ENCODE results near the gene VEGFB.
A peak's percentile ranks its signal among the peaks of the same experiment; 100 is the strongest.

The VEGFB gene

DNA sequence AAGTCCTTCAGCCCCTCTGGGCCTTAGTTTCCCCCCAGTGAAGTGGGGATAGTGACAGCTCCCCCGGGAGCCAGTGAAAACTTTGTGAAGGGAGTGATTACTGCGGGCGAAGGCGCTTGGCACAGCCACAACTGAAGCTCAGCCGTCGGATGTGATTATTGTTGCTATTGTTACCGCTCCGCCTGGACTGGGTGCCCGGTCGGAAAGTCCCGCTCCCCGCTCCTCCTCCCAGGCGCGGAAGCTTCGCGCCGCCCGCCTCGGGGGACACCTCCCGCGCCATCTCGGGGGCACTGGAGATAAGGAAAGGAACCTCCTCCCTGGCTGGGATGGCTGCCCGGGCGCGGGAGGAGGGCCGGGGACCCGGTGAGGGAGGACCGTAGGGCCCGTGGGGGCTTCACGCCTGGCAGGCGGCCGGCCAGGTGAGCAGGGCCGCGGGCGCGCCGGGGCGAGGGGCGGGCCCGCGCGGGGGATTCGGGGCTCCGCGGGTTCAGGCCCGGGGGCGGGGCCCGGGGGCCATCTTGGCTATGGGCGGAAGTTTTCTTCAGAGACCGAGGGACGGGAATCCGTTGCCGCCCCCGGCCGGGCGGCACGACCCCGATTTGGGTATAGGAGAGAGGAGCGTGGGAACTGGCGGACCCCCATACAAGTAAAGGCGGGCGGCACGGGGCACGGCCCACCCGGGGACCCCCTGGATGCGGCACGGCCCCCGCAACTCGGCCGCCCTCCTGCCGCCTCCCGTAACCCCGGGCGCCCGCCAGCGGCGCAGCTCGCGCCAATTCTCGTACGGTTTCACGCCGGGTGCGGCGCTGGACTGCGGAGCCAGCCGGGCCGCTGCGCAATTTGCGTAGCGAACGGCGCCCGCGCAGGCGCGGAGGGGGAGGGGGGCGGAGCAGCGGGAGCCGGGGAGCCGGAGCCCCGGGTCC is 50.8 kb downstream of the VEGFB start, which contains the start of gene GPR137:
Gene GPR137, plus strand, starts transcription at position 887 of the 923 bp plus-strand sequence. CDS start 677 bp downstream, outside the sequence.
- DNase-seq, result peak; percentile 54 to 98

DNA sequence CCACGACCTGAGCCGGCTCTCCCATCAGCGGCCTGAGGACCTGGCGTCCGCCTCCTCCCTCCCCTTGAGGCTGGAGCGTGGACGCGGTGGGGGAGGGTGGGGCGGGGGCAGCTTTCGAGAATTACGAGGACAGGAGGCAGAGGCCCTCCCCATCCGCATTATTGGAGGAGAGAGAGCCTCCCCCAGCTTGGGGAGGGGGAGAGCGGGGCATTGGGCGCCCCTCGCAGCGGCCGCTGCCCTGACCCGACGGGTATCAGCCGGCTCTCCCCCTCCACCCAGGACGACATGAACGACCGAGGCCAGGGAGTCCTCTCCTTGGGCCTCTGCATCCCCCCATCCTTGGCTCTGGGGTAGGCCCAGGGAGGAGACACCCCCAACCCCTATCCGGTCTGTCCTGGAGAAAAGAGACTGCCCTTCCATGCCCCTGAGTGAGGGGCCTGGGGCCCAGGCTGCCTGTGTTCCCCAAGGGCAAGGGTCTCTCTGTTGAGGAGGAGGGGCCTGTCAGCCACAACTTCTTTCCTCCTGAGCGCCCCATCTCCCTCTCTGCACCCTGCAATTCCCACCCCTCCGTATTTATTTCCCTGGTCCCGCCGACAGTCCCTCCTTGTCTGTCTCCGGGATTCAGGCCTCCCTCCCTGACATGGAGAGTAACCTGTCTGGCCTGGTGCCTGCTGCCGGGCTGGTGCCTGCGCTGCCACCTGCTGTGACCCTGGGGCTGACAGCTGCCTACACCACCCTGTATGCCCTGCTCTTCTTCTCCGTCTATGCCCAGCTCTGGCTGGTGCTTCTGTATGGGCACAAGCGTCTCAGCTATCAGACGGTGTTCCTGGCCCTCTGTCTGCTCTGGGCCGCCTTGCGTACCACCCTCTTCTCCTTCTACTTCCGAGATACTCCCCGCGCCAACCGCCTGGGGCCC is 51.8 kb downstream of the VEGFB start:
- no peak for DNase-seq

DNA sequence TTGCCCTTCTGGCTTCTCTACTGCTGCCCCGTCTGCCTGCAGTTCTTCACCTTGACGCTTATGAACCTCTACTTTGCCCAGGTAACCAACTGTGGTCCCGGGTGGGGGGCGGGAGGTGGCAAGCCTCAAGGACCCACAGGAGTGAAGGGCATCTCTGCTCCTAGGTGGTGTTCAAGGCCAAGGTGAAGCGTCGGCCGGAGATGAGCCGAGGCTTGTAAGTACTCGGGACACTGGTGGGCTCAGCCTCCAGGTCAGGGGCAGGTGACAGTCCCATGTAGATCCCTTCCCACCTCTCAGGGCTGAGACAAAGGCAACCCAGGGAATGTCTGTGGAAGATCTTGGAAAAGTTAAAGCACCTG is 52.4 kb downstream of the VEGFB start:
- no peak for DNase-seq

DNA sequence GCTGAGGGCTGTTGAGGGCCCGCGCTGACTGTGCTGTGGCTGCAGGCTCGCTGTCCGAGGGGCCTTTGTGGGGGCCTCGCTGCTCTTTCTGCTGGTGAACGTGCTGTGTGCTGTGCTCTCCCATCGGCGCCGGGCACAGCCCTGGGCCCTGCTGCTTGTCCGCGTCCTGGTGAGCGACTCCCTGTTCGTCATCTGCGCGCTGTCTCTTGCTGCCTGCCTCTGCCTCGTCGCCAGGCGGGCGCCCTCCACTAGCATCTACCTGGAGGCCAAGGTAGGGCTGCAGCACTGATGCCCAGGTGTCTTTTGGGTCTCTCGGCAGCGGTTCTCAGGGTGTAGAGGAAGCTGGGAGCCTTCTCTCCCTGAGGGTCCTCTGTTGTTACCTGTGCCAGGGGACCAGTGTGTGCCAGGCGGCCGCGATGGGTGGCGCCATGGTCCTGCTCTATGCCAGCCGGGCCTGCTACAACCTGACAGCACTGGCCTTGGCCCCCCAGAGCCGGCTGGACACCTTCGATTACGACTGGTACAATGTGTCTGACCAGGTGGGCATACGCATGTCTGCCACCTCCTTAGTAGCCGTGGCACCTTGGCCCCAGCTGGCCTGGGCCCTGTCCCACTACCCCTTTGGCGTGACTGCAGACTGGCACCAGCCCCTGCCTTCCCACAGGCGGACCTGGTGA is 53.4 kb downstream of the VEGFB start:
- no peak for DNase-seq

DNA sequence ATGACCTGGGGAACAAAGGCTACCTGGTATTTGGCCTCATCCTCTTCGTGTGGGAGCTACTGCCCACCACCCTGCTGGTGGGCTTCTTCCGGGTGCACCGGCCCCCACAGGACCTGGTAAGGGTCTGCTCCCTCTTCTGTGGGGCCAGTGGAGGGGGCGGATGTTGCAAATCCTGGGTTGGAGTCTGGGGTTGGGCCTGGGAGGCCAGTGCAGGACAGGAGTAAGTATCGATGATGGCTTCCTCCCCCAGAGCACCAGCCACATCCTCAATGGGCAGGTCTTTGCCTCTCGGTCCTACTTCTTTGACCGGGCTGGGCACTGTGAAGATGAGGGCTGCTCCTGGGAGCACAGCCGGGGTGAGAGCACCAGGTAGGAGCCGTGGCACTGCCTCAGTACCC is 54.0 kb downstream of the VEGFB start:
- DNase-seq, result no peak
